CD4-positive, CD25-positive, alpha-beta regulatory T cell (primary cell): ENCODE measurements around the gene CNOT8. TPM values are rescaled to one million over a fixed set of nuclear protein-coding genes. Genes with fewer than 3 reads are reported as not detected.
"Not testable (repeated sequence)": the region's sequence is repeated elsewhere in the genome, so short reads cannot be mapped to it uniquely, and the experiment has no call there.

Source experiments
- ATAC-seq, 2 donors: fragments of 150-1000 bp; cut with Tn5 transposase; one replicate each; pipeline ENCODE4 v1.10.0; 2021; ENCODE audit warnings: low read depth in 2 of 2, moderate number of reproducible peaks in 2 of 2, moderate library complexity in 1 of 2
- DNase-seq, 3 donors: peaks; one replicate each; pipeline versions ENCODE4 v3.0.0 to v3.0.0-alpha.2; 2012 to 2022; ENCODE audit warnings: mixed read lengths in 1 of 3
- H3K27ac ChIP-seq: one replicate; pipeline ENCODE4 v1.7.0; 2013; ENCODE audit warnings: mild to moderate bottlenecking, low read length; ENCODE audit not compliant: insufficient read depth, poor library complexity, severe bottlenecking
- H3K27me3 ChIP-seq: one replicate; pipeline ENCODE4 v1.7.0; 2013; ENCODE audit warnings: low read length; ENCODE audit not compliant: control insufficient read depth, insufficient read depth
- H3K36me3 ChIP-seq: one replicate; pipeline ENCODE4 v1.7.0; 2013; ENCODE audit warnings: mild to moderate bottlenecking, low read length, moderate library complexity; ENCODE audit not compliant: control insufficient read depth, insufficient read depth
- H3K4me1 ChIP-seq: 2 replicates; pipeline ENCODE4 v1.7.0; 2013; ENCODE audit warnings: mild to moderate bottlenecking, low read length; ENCODE audit not compliant: insufficient read depth, control insufficient read depth, poor library complexity, severe bottlenecking
- H3K4me3 ChIP-seq: one replicate; pipeline ENCODE4 v1.7.0; 2013; ENCODE audit warnings: low read depth, mild to moderate bottlenecking, low read length, moderate library complexity
- H3K9me3 ChIP-seq, 2 experiments: 1 replicate in 1 of 2; 2 replicates in 1 of 2; pipeline ENCODE4 v1.7.0; 2013; ENCODE audit warnings: low read length in 2 of 2, mild to moderate bottlenecking in 1 of 2, moderate library complexity in 1 of 2; ENCODE audit not compliant: control insufficient read depth in 2 of 2
- H3K27ac Mint-ChIP-seq, 3 donors: one replicate each; pipeline ENCODE4 v1.8.0; 2020 to 2022; ENCODE audit warnings: mild to moderate bottlenecking in 3 of 3, mixed read lengths in 3 of 3, moderate library complexity in 2 of 3
- H3K27me3 Mint-ChIP-seq: one replicate; pipeline ENCODE4 v1.8.0; 2022; ENCODE audit warnings: mild to moderate bottlenecking, mixed read lengths
- H3K36me3 Mint-ChIP-seq: one replicate; pipeline ENCODE4 v1.8.0; 2020; ENCODE audit warnings: mixed read lengths
- H3K4me1 Mint-ChIP-seq, 4 donors: one replicate each; pipeline ENCODE4 v1.8.0; 2020 to 2022; ENCODE audit warnings: mixed read lengths in 4 of 4, mild to moderate bottlenecking in 1 of 4
- H3K4me3 Mint-ChIP-seq, 4 donors: one replicate each; pipeline ENCODE4 v1.8.0; 2020 to 2022; ENCODE audit warnings: mild to moderate bottlenecking in 4 of 4, mixed read lengths in 4 of 4, moderate library complexity in 3 of 4
- H3K9me3 Mint-ChIP-seq, 7 donors: one replicate each; pipeline ENCODE4 v1.8.0; 2020 to 2022; ENCODE audit warnings: mixed read lengths in 7 of 7, mild to moderate bottlenecking in 3 of 7, moderate library complexity in 2 of 7
- polyA plus RNA-seq, 4 donors: library from polyadenylated mRNA; unstranded; fragments of 300-500 nt; fragmentation: Illumina TruSeq; gene quantifications; one replicate each; pipeline ENCODE4 v1.2.3, GENCODE V29; 2021
- total RNA-seq: library from RNA; stranded (reverse); gene quantifications from one replicate; pipeline ENCODE4 v1.2.3, GENCODE V29; 2022

Gene CNOT8
- total and polyA plus RNA-seq, 5 donors from 2014 or later: 121 to 199 (median 184) TPM

GRCh38 chr5:154816891-154817492 lies 41.4 kb upstream of the CNOT8 start:
- Mint-ChIP-seq H3K4me3 (no peak overlapping the region), H3K27me3 (no peaks in the 10 kb centered on the region), H3K4me1 (peaks cover 3 to 19% (median 11%) of the 10 kb centered on the region in 4 donors), H3K9me3 (no peaks in the 10 kb centered on the region), H3K27ac (peak overlapping the region in 2 of 3 donors; percentile 59 to 71), H3K36me3 (peaks cover 47% of the 10 kb centered on the region)
- Histone ChIP-seq H3K4me3 (no peak overlapping the region), H3K36me3 (peaks cover 62% of the 10 kb centered on the region), H3K9me3 (no peaks in the 10 kb centered on the region), H3K27ac (no peak overlapping the region), H3K27me3 (no peaks in the 10 kb centered on the region), H3K4me1 (peaks cover 10% of the 10 kb centered on the region)
- DNase-seq (no peak), ATAC-seq (no peak)

GRCh38 chr5:154817815-154818214 lies 40.6 kb upstream of the CNOT8 start:
- Mint-ChIP-seq H3K4me3 (no peak overlapping the region), H3K27ac (peak overlapping the region in 1 of 3 donors; percentile 59), H3K9me3 (no peaks in the 10 kb centered on the region), H3K4me1 (peaks cover 0 to 12% (median 10%) of the 10 kb centered on the region in 4 donors), H3K27me3 (no peaks in the 10 kb centered on the region), H3K36me3 (peaks cover 47% of the 10 kb centered on the region)
- H3K9me3 ChIP-seq: no peaks in the 10 kb centered on the region
- H3K27me3 ChIP-seq: no peaks in the 10 kb centered on the region
- ATAC-seq: no peak
- H3K27ac ChIP-seq: no peak overlapping the region
- H3K4me1 ChIP-seq: peaks cover 10% of the 10 kb centered on the region
- no peak overlapping the region for H3K4me3 ChIP-seq
- peaks cover 61% of the 10 kb centered on the region for H3K36me3 ChIP-seq
- DNase-seq: no peak

- peaks cover 47% of the 10 kb centered on the region for H3K36me3 Mint-ChIP-seq
These were observed 39.8 kb upstream of the CNOT8 start for GRCh38 chr5:154818471-154819116.

GRCh38 chr5:154819546-154819945 lies 38.9 kb upstream of the CNOT8 start:
- Histone ChIP-seq H3K36me3 (peaks cover 50% of the 10 kb centered on the region), H3K27me3 (no peaks in the 10 kb centered on the region), H3K4me1 (no peaks in the 10 kb centered on the region), H3K9me3 (no peaks in the 10 kb centered on the region), H3K4me3 (no peak overlapping the region), H3K27ac (no peak overlapping the region)
- Mint-ChIP-seq H3K4me1 (peaks cover 0 to 9% (median 4%) of the 10 kb centered on the region in 4 donors), H3K9me3 (no peaks in the 10 kb centered on the region), H3K27me3 (no peaks in the 10 kb centered on the region), H3K4me3 (no peak overlapping the region), H3K27ac (no peak overlapping the region), H3K36me3 (peaks cover 45% of the 10 kb centered on the region)
- no peak for ATAC-seq
- DNase-seq: no peak

More at GRCh38 chr5:154818471-154819116, 39.8 kb upstream of the CNOT8 start:
- Mint-ChIP-seq H3K4me1 (peaks cover 0 to 9% (median 6%) of the 10 kb centered on the region in 4 donors), H3K27me3 (no peaks in the 10 kb centered on the region), H3K27ac (peak overlapping the region in 2 of 3 donors; percentile 59 to 78), H3K9me3 (no peaks in the 10 kb centered on the region), H3K4me3 (no peak overlapping the region)
- no peaks in the 10 kb centered on the region for H3K9me3 ChIP-seq
- DNase-seq (no peak), ATAC-seq (no peak)
- H3K4me3 ChIP-seq: no peak overlapping the region
- peaks cover 54% of the 10 kb centered on the region for H3K36me3 ChIP-seq
- H3K27ac ChIP-seq: no peak overlapping the region
- peaks cover 6% of the 10 kb centered on the region for H3K4me1 ChIP-seq
- no peaks in the 10 kb centered on the region for H3K27me3 ChIP-seq

- Mint-ChIP-seq H3K27ac (peak overlapping the region in 1 of 3 donors; percentile 74), H3K36me3 (peaks cover 41% of the 10 kb centered on the region), H3K4me1 (peaks cover 0 to 9% (median 2%) of the 10 kb centered on the region in 4 donors), H3K4me3 (no peak overlapping the region), H3K9me3 (no peaks in the 10 kb centered on the region), H3K27me3 (no peaks in the 10 kb centered on the region)
- H3K36me3 ChIP-seq: peaks cover 42% of the 10 kb centered on the region
- DNase-seq: no peak
- H3K27ac ChIP-seq: no peak overlapping the region
- no peak for ATAC-seq
- no peaks in the 10 kb centered on the region for H3K27me3 ChIP-seq
- no peak overlapping the region for H3K4me3 ChIP-seq
- no peaks in the 10 kb centered on the region for H3K4me1 ChIP-seq
- no peaks in the 10 kb centered on the region for H3K9me3 ChIP-seq
These were observed 38.0 kb upstream of the CNOT8 start for GRCh38 chr5:154820383-154820782.

GRCh38 chr5:154822896-154823295 lies 35.5 kb upstream of the CNOT8 start:
- H3K4me3 Mint-ChIP-seq, DNase-seq, H3K9me3 ChIP-seq, H3K27me3 ChIP-seq, H3K27ac Mint-ChIP-seq, H3K4me1 Mint-ChIP-seq, H3K27ac ChIP-seq, ATAC-seq, H3K9me3 Mint-ChIP-seq, H3K4me3 ChIP-seq, H3K4me1 ChIP-seq, H3K27me3 Mint-ChIP-seq: not testable (repeated sequence)
- peaks cover 18% of the 10 kb centered on the region for H3K36me3 ChIP-seq
- H3K36me3 Mint-ChIP-seq: peaks cover 31% of the 10 kb centered on the region

GRCh38 chr5:154823605-154824004 lies 34.8 kb upstream of the CNOT8 start:
- Mint-ChIP-seq H3K4me3 (no peak overlapping the region), H3K4me1 (peaks cover 4 to 14% (median 11%) of the 10 kb centered on the region in 4 donors), H3K36me3 (peaks cover 28% of the 10 kb centered on the region), H3K9me3 (no peaks in the 10 kb centered on the region), H3K27me3 (no peaks in the 10 kb centered on the region), H3K27ac (no peak overlapping the region)
- no peak for ATAC-seq
- Histone ChIP-seq H3K4me1 (no peaks in the 10 kb centered on the region), H3K4me3 (no peak overlapping the region), H3K27ac (no peak overlapping the region), H3K9me3 (no peaks in the 10 kb centered on the region), H3K27me3 (no peaks in the 10 kb centered on the region), H3K36me3 (peaks cover 11% of the 10 kb centered on the region)
- DNase-seq: no peak

GRCh38 chr5:154824070-154824469 lies 34.4 kb upstream of the CNOT8 start:
- no peak overlapping the region for H3K27ac ChIP-seq
- Mint-ChIP-seq H3K9me3 (no peaks in the 10 kb centered on the region), H3K27ac (no peak overlapping the region)

More at GRCh38 chr5:154824070-154824469, 34.4 kb upstream of the CNOT8 start:
- Mint-ChIP-seq H3K4me3 (no peak overlapping the region), H3K27me3 (no peaks in the 10 kb centered on the region), H3K36me3 (peaks cover 25% of the 10 kb centered on the region), H3K4me1 (peaks cover 4 to 16% (median 13%) of the 10 kb centered on the region in 4 donors)
- ATAC-seq (no peak), DNase-seq (no peak)
- Histone ChIP-seq H3K27me3 (no peaks in the 10 kb centered on the region), H3K4me1 (peaks cover 4% of the 10 kb centered on the region), H3K4me3 (no peak overlapping the region), H3K9me3 (no peaks in the 10 kb centered on the region), H3K36me3 (peaks cover 9% of the 10 kb centered on the region)
